Breast epithelium (tissue), 4 donors: ENCODE results near the gene OR6C75. TPM values are rescaled to one million over a fixed set of nuclear protein-coding genes. Genes with fewer than 3 reads are reported as not detected.

Experiments used
- DNase-seq, 2 donors: peaks; one replicate each; pipeline ENCODE4 v3.0.0-alpha.2; 2019; ENCODE audit warnings: low spot score in 2 of 2
- H3K27ac ChIP-seq, 2 donors: fragments of 200-600 bp; sonication (generic) in 1 of 2; one replicate each; pipeline ENCODE4 v1.5.1; 2016 to 2019; ENCODE audit warnings: mild to moderate bottlenecking in 1 of 2
- H3K27me3 ChIP-seq, 2 donors: fragments of 200-600 bp; sonication (generic) in 1 of 2; one replicate each; pipeline versions ENCODE4 v1.5.1 to v1.6.0; 2017 to 2019; ENCODE audit warnings: control low read depth in 1 of 2, mild to moderate bottlenecking in 1 of 2
- H3K36me3 ChIP-seq: fragments of 200-600 bp; one replicate; pipeline ENCODE4 v1.5.1; 2019
- H3K4me1 ChIP-seq, 2 donors: fragments of 200-600 bp; sonication (generic); one replicate each; pipeline ENCODE4 v1.5.1; 2016 to 2019; ENCODE audit warnings: control low read depth in 1 of 2
- H3K4me3 ChIP-seq, 3 donors: fragments of 200-600 bp; sonication (generic); 1 replicate in 2 of 3; 2 replicates in 1 of 3; pipeline ENCODE4 v1.5.1; 2016 to 2019; ENCODE audit warnings: mild to moderate bottlenecking in 3 of 3, moderate library complexity in 2 of 3
- H3K9me3 ChIP-seq, 2 donors: fragments of 200-600 bp; sonication (generic) in 1 of 2; one replicate each; pipeline ENCODE4 v1.5.1; 2016 to 2019; ENCODE audit warnings: control low read depth in 1 of 2
- CTCF ChIP-seq, 3 donors: fragments of 450-650 bp; IDR thresholded peaks; one replicate each; pipeline ENCODE4 v1.5.1; 2016 to 2017; ENCODE audit warnings: antibody characterized with exemption in 3 of 3, mild to moderate bottlenecking in 3 of 3, moderate library complexity in 3 of 3
- POLR2A ChIP-seq: fragments of 450-650 bp; IDR thresholded peaks from one replicate; pipeline ENCODE4 v1.6.1; 2016; ENCODE audit warnings: antibody characterized with exemption, mild to moderate bottlenecking, moderate library complexity
- POLR2AphosphoS5 ChIP-seq, 3 donors: sonication (generic); formaldehyde crosslinking; IDR thresholded peaks; one replicate each; pipeline ENCODE4 v1.6.1; 2017; ENCODE audit warnings: antibody characterized with exemption in 3 of 3
- intact Hi-C: fragments of 100-400 bp; cut with DNase I; formaldehyde crosslinking; loops from one replicate; pipeline ENCODE4 v1.15.1; 2023; ENCODE audit warnings: low total_unique reads
- total RNA-seq, 3 donors: library from RNA; depleted of rRNA; stranded (reverse); fragments of >200 nt; gene quantifications; one replicate each; pipeline ENCODE4 v1.1.0, GENCODE V29; 2016

Gene OR6C75
- total RNA-seq, 3 donors from 2014 or later, result not detected

DNA sequence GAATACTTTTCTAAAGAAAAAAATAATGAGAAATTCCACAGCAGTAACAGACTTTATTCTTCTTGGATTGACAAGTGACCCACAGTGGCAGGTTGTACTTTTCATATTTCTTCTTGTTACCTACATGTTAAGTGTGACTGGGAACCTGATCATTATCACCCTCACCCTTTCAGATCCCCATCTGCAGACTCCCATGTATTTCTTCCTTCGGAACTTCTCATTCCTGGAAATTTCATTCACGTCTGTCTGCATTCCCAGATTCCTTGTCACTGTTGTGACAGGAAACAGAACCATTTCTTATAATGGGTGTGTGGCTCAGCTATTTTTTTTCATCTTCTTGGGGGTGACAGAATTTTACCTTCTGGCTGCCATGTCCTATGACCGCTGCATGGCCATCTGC lies 2.3 kb downstream of the OR6C75 start:
- Histone ChIP-seq H3K9me3 (no peaks in the 10 kb centered on the region), H3K27me3 (no peaks in the 10 kb centered on the region), H3K4me1 (no peaks in the 10 kb centered on the region), H3K4me3 (no peak overlapping the region), H3K27ac (no peak overlapping the region), H3K36me3 (no peaks in the 10 kb centered on the region)
- DNase-seq, result no peak
- intact Hi-C loops, result no loop called here
- TF ChIP-seq POLR2A, result no peak
- no peak for TF ChIP-seq POLR2AphosphoS5 (IDR thresholded peaks at IDR 0.05)
- TF ChIP-seq CTCF (IDR thresholded peaks at IDR 0.05), result no peak

GRCh38 chr12:55372521-55372920 lies 9.7 kb downstream of the OR6C75 start:
- H3K27ac ChIP-seq, result no peak overlapping the region
- H3K4me1 ChIP-seq, result no peaks in the 10 kb centered on the region
- intact Hi-C loops, result no loop called here
- no peak overlapping the region for H3K4me3 ChIP-seq
- no peaks in the 10 kb centered on the region for H3K36me3 ChIP-seq
- no peak for TF ChIP-seq CTCF (IDR thresholded peaks at IDR 0.05)
- no peak for TF ChIP-seq POLR2AphosphoS5 (IDR thresholded peaks at IDR 0.05)
- no peaks in the 10 kb centered on the region for H3K27me3 ChIP-seq
- no peak for DNase-seq
- no peaks in the 10 kb centered on the region for H3K9me3 ChIP-seq

DNA sequence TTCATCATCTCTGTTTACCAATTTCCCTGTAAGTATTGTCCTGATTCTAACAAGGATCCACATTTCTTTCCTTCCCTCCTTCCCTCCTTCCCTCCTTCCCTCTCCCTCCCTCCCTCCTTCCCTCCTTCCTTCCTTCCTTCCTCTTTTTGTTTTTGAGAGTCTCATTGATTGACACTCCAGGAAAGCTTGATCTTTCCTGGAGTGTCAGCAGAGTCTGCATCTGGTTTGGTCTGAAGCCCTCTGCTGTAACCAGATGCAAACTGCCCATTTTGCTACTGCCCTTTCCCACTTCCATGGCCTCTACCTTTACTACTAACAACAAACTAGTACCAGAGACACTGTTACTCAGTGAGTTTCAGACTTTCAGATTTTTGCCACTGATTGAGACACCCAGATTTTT lies 23.1 kb downstream of the OR6C75 start:
- Histone ChIP-seq H3K36me3 (no peaks in the 10 kb centered on the region), H3K27ac (no peak overlapping the region), H3K27me3 (no peaks in the 10 kb centered on the region), H3K4me3 (no peak overlapping the region), H3K9me3 (no peaks in the 10 kb centered on the region), H3K4me1 (no peaks in the 10 kb centered on the region)
- DNase-seq, result no peak
- TF ChIP-seq POLR2A (no peak), POLR2AphosphoS5 (IDR thresholded peaks at IDR 0.05) (no peak), CTCF (IDR thresholded peaks at IDR 0.05) (no peak)
- intact Hi-C loops, result no loop called here

GRCh38 chr12:55392032-55392795 lies 29.4 kb downstream of the OR6C75 start:
- Histone ChIP-seq H3K4me1 (no peaks in the 10 kb centered on the region), H3K4me3 (no peak overlapping the region), H3K36me3 (no peaks in the 10 kb centered on the region), H3K27ac (no peak overlapping the region), H3K27me3 (no peaks in the 10 kb centered on the region), H3K9me3 (no peaks in the 10 kb centered on the region)
- intact Hi-C loops, result no loop called here
- DNase-seq, result no peak
- TF ChIP-seq POLR2AphosphoS5 (IDR thresholded peaks at IDR 0.05), result no peak

- no peak for DNase-seq
- TF ChIP-seq CTCF (IDR thresholded peaks at IDR 0.05) (no peak), POLR2A (no peak), POLR2AphosphoS5 (IDR thresholded peaks at IDR 0.05) (no peak)
- intact Hi-C loops, result no loop called here
- Histone ChIP-seq H3K9me3 (no peaks in the 10 kb centered on the region), H3K36me3 (no peaks in the 10 kb centered on the region), H3K27me3 (no peaks in the 10 kb centered on the region), H3K4me3 (no peak overlapping the region), H3K4me1 (no peaks in the 10 kb centered on the region), H3K27ac (no peak overlapping the region)
Measured at GRCh38 chr12:55396326-55396725, 33.6 kb downstream of the OR6C75 start.
